ENCODE data around the gene SLCO4A1.
A peak's percentile ranks its signal among the peaks of the same experiment; 100 is the strongest.

The SLCO4A1 gene

DNA sequence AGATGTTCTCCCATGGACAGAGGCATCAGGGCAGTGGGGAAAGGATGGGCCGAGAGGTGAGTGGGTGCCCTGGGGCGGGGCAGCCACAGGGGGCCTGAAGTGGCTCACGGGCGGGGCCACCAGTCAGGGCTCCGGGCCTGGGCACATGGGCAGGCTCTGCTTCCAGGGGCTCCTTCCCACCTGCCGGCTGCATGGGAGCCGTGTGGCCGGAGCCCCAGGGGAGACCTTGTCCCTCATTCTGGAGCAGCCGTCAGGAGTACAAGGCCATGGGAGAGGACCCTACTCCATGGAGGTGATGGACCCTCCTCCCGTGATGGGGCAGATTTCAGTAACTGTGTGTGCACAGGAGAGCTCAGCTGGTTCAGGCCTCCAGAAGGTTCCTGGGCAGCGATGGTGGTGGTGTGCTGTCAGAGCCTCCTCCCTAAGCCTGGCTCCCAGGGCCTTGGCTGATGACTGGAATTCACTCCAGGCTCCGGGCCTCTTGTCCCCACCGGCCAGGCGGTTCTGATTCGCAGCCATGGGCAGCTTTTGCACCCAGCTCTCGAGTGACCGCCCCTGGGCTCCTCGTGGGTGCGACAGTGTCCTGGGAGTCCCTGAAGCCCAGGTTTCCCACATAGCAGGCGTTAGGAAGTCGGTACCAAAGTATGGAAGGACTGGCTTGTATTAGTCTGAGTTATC, 6.2 kb downstream of the SLCO4A1 start:
- DNase-seq (ENCODE audit: low read depth in 2 of 2), result no peak
- H3K4me3 ChIP-seq (replicated peaks in 1 of 2; ENCODE audit: low read depth in 2 of 2, low read length in 2 of 2), result no peak overlapping the region
- TF ChIP-seq, protein P1, sequence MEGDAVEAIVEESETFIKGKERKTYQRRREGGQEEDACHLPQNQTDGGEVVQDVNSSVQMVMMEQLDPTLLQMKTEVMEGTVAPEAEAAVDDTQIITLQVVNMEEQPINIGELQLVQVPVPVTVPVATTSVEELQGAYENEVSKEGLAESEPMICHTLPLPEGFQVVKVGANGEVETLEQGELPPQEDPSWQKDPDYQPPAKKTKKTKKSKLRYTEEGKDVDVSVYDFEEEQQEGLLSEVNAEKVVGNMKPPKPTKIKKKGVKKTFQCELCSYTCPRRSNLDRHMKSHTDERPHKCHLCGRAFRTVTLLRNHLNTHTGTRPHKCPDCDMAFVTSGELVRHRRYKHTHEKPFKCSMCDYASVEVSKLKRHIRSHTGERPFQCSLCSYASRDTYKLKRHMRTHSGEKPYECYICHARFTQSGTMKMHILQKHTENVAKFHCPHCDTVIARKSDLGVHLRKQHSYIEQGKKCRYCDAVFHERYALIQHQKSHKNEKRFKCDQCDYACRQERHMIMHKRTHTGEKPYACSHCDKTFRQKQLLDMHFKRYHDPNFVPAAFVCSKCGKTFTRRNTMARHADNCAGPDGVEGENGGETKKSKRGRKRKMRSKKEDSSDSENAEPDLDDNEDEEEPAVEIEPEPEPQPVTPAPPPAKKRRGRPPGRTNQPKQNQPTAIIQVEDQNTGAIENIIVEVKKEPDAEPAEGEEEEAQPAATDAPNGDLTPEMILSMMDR (IDR thresholded peaks at IDR 0.05; ENCODE audit: low read depth, low read length), result no peak

DNA sequence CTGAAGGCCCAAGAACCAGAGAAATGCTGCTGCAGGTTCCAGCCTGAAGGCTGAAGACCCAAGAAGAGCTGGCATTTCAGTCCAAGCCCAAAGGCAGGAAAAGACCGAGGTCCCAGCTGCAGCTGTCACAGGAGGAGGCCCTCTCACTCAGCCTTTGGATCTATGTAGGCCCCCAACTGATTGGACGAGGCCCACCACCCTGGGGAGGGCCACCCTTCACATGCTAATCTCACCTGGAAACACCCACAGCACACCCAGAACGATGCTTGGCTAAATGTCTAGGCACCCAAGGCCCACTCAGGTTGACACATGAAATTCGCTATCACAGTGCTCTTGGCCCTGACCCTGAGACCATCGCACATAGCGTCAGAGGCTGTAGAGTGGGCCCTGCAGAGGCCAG, 6.8 kb downstream of the SLCO4A1 start:
- TF ChIP-seq, protein P1 (IDR thresholded peaks at IDR 0.05; ENCODE audit: low read depth, low read length), result no peak
- DNase-seq (ENCODE audit: low read depth in 2 of 2), result no peak
- no peak overlapping the region for H3K4me3 ChIP-seq (replicated peaks in 1 of 2; ENCODE audit: low read depth in 2 of 2, low read length in 2 of 2)

GRCh38 chr20:62650551-62651284, 8.4 kb downstream of the SLCO4A1 start:
- TF ChIP-seq, protein P1 (IDR thresholded peaks at IDR 0.05; ENCODE audit: low read depth, low read length), result no peak
- no peak overlapping the region for H3K4me3 ChIP-seq (replicated peaks in 1 of 2; ENCODE audit: low read depth in 2 of 2, low read length in 2 of 2)
- DNase-seq (ENCODE audit: low read depth in 2 of 2), result no peak

- DNase-seq (ENCODE audit: low read depth in 2 of 2), result peak in 1 of 2 donors; percentile 61
- no peak overlapping the region for H3K4me3 ChIP-seq (replicated peaks in 1 of 2; ENCODE audit: low read depth in 2 of 2, low read length in 2 of 2)
- TF ChIP-seq, protein P1 (IDR thresholded peaks at IDR 0.05; ENCODE audit: low read depth, low read length), result no peak
These were observed 9.2 kb downstream of the SLCO4A1 start for GRCh38 chr20:62651285-62652021.

- TF ChIP-seq, protein P1 (IDR thresholded peaks at IDR 0.05; ENCODE audit: low read depth, low read length), result peak; percentile 5
- H3K4me3 ChIP-seq (replicated peaks in 1 of 2; ENCODE audit: low read depth in 2 of 2, low read length in 2 of 2), result peak overlapping the region in 1 of 2 donors; percentile 38
- peak; percentile 97 to 100 for DNase-seq (ENCODE audit: low read depth in 2 of 2)
These were observed 10.0 kb downstream of the SLCO4A1 start for GRCh38 chr20:62652041-62652893.

DNA sequence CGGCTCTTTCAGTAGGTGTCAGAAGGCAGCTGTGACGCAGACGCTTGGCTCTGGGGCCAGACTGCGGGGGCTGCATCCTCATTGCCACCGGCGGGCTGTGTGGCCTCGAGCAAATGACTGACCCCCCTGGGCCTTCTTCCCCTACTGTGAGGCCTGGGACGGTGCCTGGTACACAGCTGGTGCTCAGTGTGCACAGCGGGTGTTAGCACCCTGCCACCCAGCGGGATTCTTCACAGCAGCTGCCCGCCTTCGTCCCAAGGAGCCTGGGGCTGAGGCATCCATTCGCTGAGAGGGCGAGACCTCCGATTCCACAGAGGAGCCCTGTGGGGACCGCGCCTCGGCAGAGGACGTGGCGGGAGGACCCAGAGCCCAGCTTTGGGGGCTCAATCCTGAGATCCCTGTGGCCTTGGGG, 10.6 kb downstream of the SLCO4A1 start:
- peak overlapping the region in 1 of 2 donors; percentile 38 for H3K4me3 ChIP-seq (replicated peaks in 1 of 2; ENCODE audit: low read depth in 2 of 2, low read length in 2 of 2)
- no peak for DNase-seq (ENCODE audit: low read depth in 2 of 2)
- TF ChIP-seq, protein P1 (IDR thresholded peaks at IDR 0.05; ENCODE audit: low read depth, low read length), result no peak

Measured in cardiac fibroblast (primary cell).